OCI-LY3 (cell line): ENCODE measurements around the gene DNASE1L1.

Experiments
- H2AFZ ChIP-seq: fragments of 200-600, 300-600 bp; shearing (Covaris generic); 2 replicates; pipeline ENCODE4 v1.6.0; 2014; ENCODE audit warnings: antibody characterized with exemption, low read depth, low read length
- H3K27ac ChIP-seq: fragments of 200-600, 300-600 bp; sonication (generic); 2 replicates; pipeline ENCODE4 v1.5.1; 2014; ENCODE audit warnings: mild to moderate bottlenecking, low read length, moderate library complexity, mixed read lengths
- H3K27me3 ChIP-seq: fragments of 200-600, 300-600 bp; sonication (generic); 2 replicates; pipeline ENCODE4 v1.6.1; 2014; ENCODE audit warnings: low read depth, low read length, mixed read lengths
- H3K36me3 ChIP-seq: fragments of 200-600, 300-600 bp; sonication (generic); replicated peaks from 2 replicates; pipeline ENCODE3; 2014; ENCODE audit warnings: low read depth, low read length, mixed read lengths
- H3K4me1 ChIP-seq: fragments of 300-600, 200-600 bp; sonication (generic); 2 replicates; pipeline ENCODE4 v1.6.1; 2014; ENCODE audit warnings: low read length, mixed read lengths
- H3K4me2 ChIP-seq: fragments of 200-600, 300-600 bp; sonication (generic); 2 replicates; pipeline ENCODE4 v1.6.1; 2014; ENCODE audit warnings: low read length, mixed read lengths
- H3K4me3 ChIP-seq: fragments of 300-600, 200-600 bp; sonication (generic); 2 replicates; pipeline ENCODE4 v1.5.1; 2014; ENCODE audit warnings: antibody characterized with exemption, mild to moderate bottlenecking, low read length, moderate library complexity
- H3K79me2 ChIP-seq: fragments of 300-600, 200-600 bp; shearing (Covaris generic); 2 replicates; pipeline ENCODE4 v1.6.1; 2014; ENCODE audit warnings: mild to moderate bottlenecking, low read length, mixed read lengths
- H3K9ac ChIP-seq: fragments of 300-600, 200-600 bp; shearing (Covaris generic); 2 replicates; pipeline ENCODE4 v1.6.0; 2014; ENCODE audit warnings: mild to moderate bottlenecking, low read length, moderate library complexity
- H3K9me3 ChIP-seq: fragments of 200-600, 300-600 bp; shearing (Covaris generic); 2 replicates; pipeline ENCODE4 v1.6.1; 2014; ENCODE audit warnings: low read length, mixed read lengths; ENCODE audit not compliant: insufficient read depth
- H4K20me1 ChIP-seq: fragments of 200-600, 300-600 bp; sonication (generic); 2 replicates; pipeline ENCODE4 v1.6.1; 2016; ENCODE audit warnings: low read length, mixed read lengths; ENCODE audit not compliant: insufficient read depth
- CTCF ChIP-seq: fragments of 200-600, 300-600 bp; sonication (generic); IDR thresholded peaks from 2 replicates; pipeline ENCODE4 v1.5.1; 2014; ENCODE audit warnings: antibody characterized with exemption, low read length, low read depth
- EZH2phosphoT487 ChIP-seq: fragments of 200-600 bp; shearing (Covaris generic); IDR thresholded peaks from 2 replicates; pipeline ENCODE4 v1.6.1; 2018; ENCODE audit warnings: antibody characterized with exemption, mixed run types, low read depth

Gene DNASE1L1

GRCh38 chrX:154419688-154420401 is 10.8 kb upstream of the DNASE1L1 start:
- Histone ChIP-seq H2AFZ (no peak overlapping the region), H3K9ac (peak overlapping the region; percentile 53; the same call in 1 of the 2 replicates), H3K79me2 (no peaks in the 10 kb centered on the region), H3K4me3 (peak overlapping the region; percentile 55), H3K4me1 (peaks cover 18% of the 10 kb centered on the region), H4K20me1 (no peaks in the 10 kb centered on the region), H3K36me3 (peaks cover 7% of the 10 kb centered on the region), H3K9me3 (no peaks in the 10 kb centered on the region), H3K4me2 (peak overlapping the region; percentile 72), H3K27ac (peak overlapping the region; percentile 61), H3K27me3 (no peaks in the 10 kb centered on the region)
- TF ChIP-seq EZH2phosphoT487 (no peak), CTCF (no peak)

- Histone ChIP-seq H3K4me2 (peak overlapping the region; percentile 72), H4K20me1 (no peaks in the 10 kb centered on the region), H3K27ac (peak overlapping the region; percentile 61), H3K4me3 (peak overlapping the region; percentile 55), H2AFZ (no peak overlapping the region), H3K27me3 (no peaks in the 10 kb centered on the region), H3K79me2 (no peaks in the 10 kb centered on the region), H3K36me3 (peaks cover 7% of the 10 kb centered on the region), H3K9me3 (no peaks in the 10 kb centered on the region), H3K4me1 (peaks cover 18% of the 10 kb centered on the region), H3K9ac (peak overlapping the region; percentile 53; the same call in 1 of the 2 replicates)
- TF ChIP-seq CTCF (no peak), EZH2phosphoT487 (no peak)
Measured at GRCh38 chrX:154419189-154419588, 10.1 kb upstream of the DNASE1L1 start.

- Histone ChIP-seq H4K20me1 (no peaks in the 10 kb centered on the region), H3K4me2 (no peak overlapping the region), H3K9ac (no peak overlapping the region), H3K36me3 (peaks cover 9% of the 10 kb centered on the region), H3K27ac (no peak overlapping the region), H3K4me1 (peaks cover 27% of the 10 kb centered on the region), H3K79me2 (peaks cover 7% of the 10 kb centered on the region), H3K9me3 (no peaks in the 10 kb centered on the region), H3K4me3 (no peak overlapping the region), H2AFZ (no peak overlapping the region), H3K27me3 (no peaks in the 10 kb centered on the region)
- no peak for TF ChIP-seq CTCF
Measured at GRCh38 chrX:154417157-154417556, 8.1 kb upstream of the DNASE1L1 start.

- H4K20me1 ChIP-seq: no peaks in the 10 kb centered on the region
- H3K4me3 ChIP-seq: no peak overlapping the region; the same call in 1 of the 2 replicates
- H3K4me1 ChIP-seq: peaks cover 9% of the 10 kb centered on the region
- peak overlapping the region; percentile 94 for H3K4me2 ChIP-seq
- peaks cover 6% of the 10 kb centered on the region for H3K36me3 ChIP-seq
- H3K27ac ChIP-seq: 0 out of 2 replicates have a peak overlapping the region, but pooled peaks have one; percentile 73
- H3K27me3 ChIP-seq: no peaks in the 10 kb centered on the region
- no peaks in the 10 kb centered on the region for H3K9me3 ChIP-seq
- H2AFZ ChIP-seq: no peak overlapping the region
- TF ChIP-seq EZH2phosphoT487 (no peak), CTCF (no peak)
- peaks cover 21% of the 10 kb centered on the region for H3K79me2 ChIP-seq
- 0 out of 2 replicates have a peak overlapping the region, but pooled peaks have one; percentile 95 for H3K9ac ChIP-seq
Measured at GRCh38 chrX:154413142-154413541, 4.1 kb upstream of the DNASE1L1 start.
